Right renal pelvis (tissue), 4 donors: Measurements from ENCODE around the gene DNMBP. TPM values are rescaled to one million over a fixed set of nuclear protein-coding genes. Genes with fewer than 3 reads are reported as not detected.
"Not testable (repeated sequence)": the region's sequence is repeated elsewhere in the genome, so short reads cannot be mapped to it uniquely, and the experiment has no call there.

Source experiments
- DNase-seq, 4 donors: peaks; one replicate each; pipeline ENCODE4 v3.0.0-alpha.2; 2013; ENCODE audit warnings: low read depth in 4 of 4, low spot score in 3 of 4, missing footprints in 1 of 4
- polyA plus RNA-seq, 4 donors: library from polyadenylated mRNA; unstranded; fragments of 120-200 nt; gene quantifications; one replicate each; pipeline ENCODE4 v1.2.1, GENCODE V29; 2013; ENCODE audit not compliant: insufficient read length in 4 of 4

Gene DNMBP
- polyA plus RNA-seq, 4 donors = 34.1 to 40.9 (median 36.2) TPM

GRCh38 chr10:100020886-100021253 lies 11.1 kb upstream of the DNMBP start:
- no peak for DNase-seq

GRCh38 chr10:100020142-100020885 lies 10.6 kb upstream of the DNMBP start:
- no peak for DNase-seq

DNA sequence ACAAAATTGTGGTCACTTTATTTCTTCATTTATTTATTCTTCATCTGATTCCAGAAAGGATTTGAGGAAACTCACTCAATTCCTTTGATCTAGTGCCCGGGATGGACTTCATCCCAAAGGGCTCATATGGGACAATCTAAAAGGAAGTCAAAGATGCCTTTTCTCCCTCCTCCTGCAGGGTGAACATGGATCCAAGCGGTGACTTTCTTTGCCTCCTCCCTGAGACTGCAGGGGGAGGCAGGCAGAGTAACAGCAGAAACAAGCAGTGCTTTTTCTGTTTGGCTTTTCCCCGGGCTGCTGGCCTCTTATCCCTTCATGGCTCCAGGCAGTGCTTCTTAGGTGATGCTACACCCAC lies 10.0 kb upstream of the DNMBP start:
- no peak for DNase-seq

GRCh38 chr10:100014071-100014762 lies 4.5 kb upstream of the DNMBP start:
- DNase-seq = no peak

GRCh38 chr10:100013621-100014020 lies 3.9 kb upstream of the DNMBP start:
- DNase-seq = no peak

DNA sequence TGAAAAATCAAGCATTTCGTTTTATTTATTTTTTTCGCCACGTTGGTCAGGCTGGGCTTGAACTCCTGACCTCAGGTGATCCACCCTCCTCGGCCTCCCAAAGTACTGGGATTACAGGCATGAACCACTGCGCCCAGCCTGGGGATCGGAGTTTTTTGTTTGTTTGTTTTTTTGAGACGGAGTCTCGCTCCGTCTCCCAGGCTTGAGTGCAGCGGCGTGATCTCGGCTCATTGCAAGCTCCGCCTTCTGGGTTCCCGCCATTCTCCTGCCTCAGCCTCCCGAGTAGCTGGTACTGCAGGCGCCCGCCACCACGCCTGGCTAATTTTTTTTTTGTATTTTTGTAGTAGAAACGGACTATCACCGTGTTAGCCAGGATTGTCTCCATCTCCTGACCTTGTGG lies 2.2 kb upstream of the DNMBP start:
- not testable (repeated sequence) for DNase-seq

- DNase-seq = peak in 1 of 4 donors; percentile 46
Observed at GRCh38 chr10:100009283-100009792, 409 bp downstream of the DNMBP start.

- DNase-seq = no peak
Observed at GRCh38 chr10:100008708-100009282, 952 bp downstream of the DNMBP start.

GRCh38 chr10:100008142-100008522 lies 1.6 kb downstream of the DNMBP start:
- DNase-seq = no peak

- no peak for DNase-seq
Observed at GRCh38 chr10:100007231-100008141, 2.3 kb downstream of the DNMBP start.

GRCh38 chr10:100006243-100006886 lies 3.4 kb downstream of the DNMBP start:
- no peak for DNase-seq

GRCh38 chr10:100004805-100005510 lies 4.8 kb downstream of the DNMBP start:
- no peak for DNase-seq

GRCh38 chr10:100000109-100000644 lies 9.6 kb downstream of the DNMBP start:
- DNase-seq = no peak

DNA sequence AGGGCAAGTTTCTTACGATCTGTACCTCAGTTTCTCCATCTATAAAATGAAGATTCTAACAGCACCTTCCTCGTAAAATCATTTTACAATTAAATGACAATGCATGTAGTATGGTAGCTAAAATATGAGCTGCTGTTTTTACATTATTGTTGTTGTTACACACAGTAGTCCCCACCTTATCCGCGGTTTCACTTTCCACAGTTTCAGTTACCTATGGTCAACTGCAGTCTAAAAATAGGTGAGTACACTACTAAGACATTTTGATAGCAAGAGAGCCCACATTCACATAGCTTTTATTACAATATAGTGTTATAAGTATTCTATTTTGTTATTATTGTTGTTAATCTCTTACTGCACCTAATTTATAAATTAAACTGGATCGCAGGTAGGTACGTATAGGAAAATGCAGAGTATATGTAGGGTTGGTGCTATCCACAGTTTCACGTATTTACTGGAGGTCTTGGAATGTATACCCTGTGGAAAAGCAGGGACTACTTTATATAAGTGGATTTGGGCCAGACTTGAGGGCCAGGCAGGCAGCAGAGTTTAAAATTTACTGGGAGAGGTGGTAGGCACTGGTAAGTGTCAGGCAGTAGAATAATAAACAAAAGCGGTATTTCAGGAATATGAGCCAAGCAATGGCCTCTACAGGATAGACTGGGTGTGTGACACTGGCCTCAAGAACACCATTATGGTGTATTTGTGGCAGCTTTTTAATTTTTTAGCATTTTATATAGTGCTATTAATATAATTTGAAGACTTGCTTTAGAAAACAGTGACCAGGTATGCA lies 10.2 kb downstream of the DNMBP start:
- no peak for DNase-seq

- no peak for DNase-seq
Observed at GRCh38 chr10:99998889-99999288, 10.9 kb downstream of the DNMBP start.

DNA sequence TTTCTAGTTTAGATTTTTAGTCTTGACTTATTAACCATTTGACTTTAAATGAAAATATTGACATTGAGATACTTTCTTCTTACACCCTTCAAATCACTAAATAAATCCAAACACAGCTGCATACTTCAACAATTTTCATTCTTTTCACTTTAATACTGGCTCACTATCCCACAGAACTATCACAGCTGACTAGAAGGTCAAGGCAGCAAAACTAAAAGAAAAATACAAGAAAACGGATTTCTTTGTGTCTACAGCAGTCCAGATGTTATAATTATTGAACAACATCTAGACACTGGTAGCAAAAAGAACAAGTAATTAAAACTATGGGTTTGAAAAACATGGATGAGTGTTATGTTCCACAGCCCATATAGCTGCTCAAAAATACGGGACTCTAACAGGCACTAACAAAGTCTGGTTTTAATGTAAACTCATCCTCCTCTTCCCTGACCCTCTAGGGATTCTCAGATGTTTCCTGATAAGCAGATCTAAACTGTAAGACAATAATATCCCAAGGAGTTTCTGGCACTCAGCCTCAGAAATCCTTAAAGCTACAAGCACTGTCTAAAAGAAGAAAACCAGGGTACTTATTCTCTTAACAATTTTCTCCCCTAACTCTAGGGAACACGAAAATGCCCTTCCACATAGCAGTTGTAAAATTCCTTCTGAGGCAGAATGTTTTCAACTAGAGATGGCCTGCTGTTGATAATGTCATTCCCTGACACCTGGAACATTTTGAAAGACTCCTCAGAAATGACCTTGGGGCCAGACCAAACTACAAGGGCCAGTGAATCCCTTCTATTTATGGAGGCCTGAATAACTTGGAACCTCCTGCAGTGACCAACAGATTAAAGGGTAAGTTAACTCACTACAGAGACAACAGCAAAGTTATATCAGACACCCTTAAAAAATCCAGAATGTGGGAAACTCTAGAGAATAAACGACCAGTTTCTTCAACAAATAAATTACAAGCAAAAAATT lies 12.8 kb downstream of the DNMBP start:
- DNase-seq = no peak

DNA sequence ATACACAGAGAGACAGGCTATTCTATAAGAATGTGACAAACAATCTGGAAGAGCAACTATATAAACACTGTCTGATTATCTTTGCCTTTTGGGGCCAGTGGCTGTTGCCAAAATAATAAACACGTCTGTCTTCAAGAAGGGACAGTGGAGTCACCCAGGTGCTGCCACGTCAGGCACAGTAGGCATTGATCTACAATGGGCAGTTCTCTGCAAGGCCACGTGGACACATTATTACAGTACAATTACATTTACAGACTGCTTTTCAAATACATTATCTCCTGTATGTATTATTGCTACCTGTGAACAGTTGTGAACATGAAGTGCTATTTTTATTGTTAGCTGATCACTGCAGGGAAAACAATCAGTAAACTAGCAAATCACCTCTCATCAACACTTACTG lies 14.0 kb downstream of the DNMBP start:
- DNase-seq = no peak
